Coronary artery (tissue), 2 donors: Measurements from ENCODE around the gene VPS13D.

Experiments used
- DNase-seq: peaks from one replicate; pipeline ENCODE4 v3.0.0-alpha.2; 2017; ENCODE audit warnings: low spot score
- H3K27ac ChIP-seq, 2 donors: fragments of 200-600 bp; sonication (generic); one replicate each; pipeline ENCODE4 v1.5.1; 2016 to 2019
- H3K4me3 ChIP-seq: fragments of 200-600 bp; sonication (generic); 2 replicates; pipeline ENCODE4 v1.5.1; 2016; ENCODE audit warnings: mild to moderate bottlenecking, moderate library complexity
- CTCF ChIP-seq: fragments of 200-600 bp; sonication (generic); IDR thresholded peaks from one replicate; pipeline ENCODE4 v1.5.1; 2019; ENCODE audit warnings: antibody characterized with exemption

The VPS13D gene

GRCh38 chr1:12333036-12333785 lies 103.4 kb downstream of the VPS13D start:
- no peak for TF ChIP-seq CTCF
- no peak for DNase-seq
- H3K27ac ChIP-seq, result no peak overlapping the region

GRCh38 chr1:12335815-12336214 lies 106.0 kb downstream of the VPS13D start:
- H3K27ac ChIP-seq, result no peak overlapping the region
- TF ChIP-seq CTCF, result no peak
- H3K4me3 ChIP-seq, result no peak overlapping the region
- DNase-seq, result no peak

More at GRCh38 chr1:12333036-12333785, 103.4 kb downstream of the VPS13D start:
- H3K4me3 ChIP-seq, result no peak overlapping the region

GRCh38 chr1:12336413-12336812 lies 106.6 kb downstream of the VPS13D start:
- no peak for TF ChIP-seq CTCF
- Histone ChIP-seq H3K27ac (peak overlapping the region in 1 of 2 donors; percentile 18), H3K4me3 (no peak overlapping the region)
- DNase-seq, result no peak

- Histone ChIP-seq H3K4me3 (no peak overlapping the region), H3K27ac (peak overlapping the region; percentile 48 to 50)
- TF ChIP-seq CTCF, result no peak
- no peak for DNase-seq
These were observed 108.2 kb downstream of the VPS13D start for GRCh38 chr1:12338017-12338416.

- H3K4me3 ChIP-seq, result no peak overlapping the region
- no peak for DNase-seq
- TF ChIP-seq CTCF, result no peak
- H3K27ac ChIP-seq, result peak overlapping the region; percentile 48 to 68
These were observed 109.0 kb downstream of the VPS13D start for GRCh38 chr1:12338823-12339222.

- Histone ChIP-seq H3K27ac (peak overlapping the region; percentile 48 to 68), H3K4me3 (no peak overlapping the region)
- no peak for DNase-seq
- no peak for TF ChIP-seq CTCF
These were observed 109.6 kb downstream of the VPS13D start for GRCh38 chr1:12339396-12339795.
